Right lobe of liver (tissue), 4 donors: ENCODE results near the gene NR3C2.

Source experiments
- CTCF ChIP-seq, 4 donors: fragments of 200-600 bp in 3 of 4; fragments of 450-650 bp in 1 of 4; IDR thresholded peaks; one replicate each; pipeline versions ENCODE4 v1.5.1 to v1.8.0; 2016 to 2022; ENCODE audit warnings: antibody characterized with exemption in 4 of 4, mild to moderate bottlenecking in 2 of 4
- POLR2A ChIP-seq: fragments of 450-650 bp; IDR thresholded peaks from one replicate; pipeline ENCODE4 v1.6.1; 2017; ENCODE audit warnings: antibody characterized with exemption, mild to moderate bottlenecking
- donor health status: DM: no; HTN: no; CAD: no.
- donor health status: DM: no; HTN: no; CAD: no.
- donor health status: DM: no; HTN: yes; CAD: no.

GRCh38 chr4:148215202-148215601 is 227.0 kb downstream of the NR3C2 start:
- no peak for TF ChIP-seq CTCF (IDR thresholded peaks at IDR 0.05)
- no peak for TF ChIP-seq POLR2A
